Memory B cell (primary cell): ENCODE measurements around the gene RXFP3.

Source experiments
- ATAC-seq: fragments of 150-1000 bp; cut with Tn5 transposase; 2 replicates; pipeline ENCODE4 v1.10.0; 2021; ENCODE audit warnings: low read depth, mild to moderate bottlenecking, moderate library complexity
- DNase-seq, 2 donors: peaks; one replicate each; pipeline ENCODE4 v3.0.0; 2022; ENCODE audit warnings: low spot score in 2 of 2
- H3K27ac Mint-ChIP-seq: one replicate; pipeline ENCODE4 v1.8.0; 2022; ENCODE audit warnings: mild to moderate bottlenecking, moderate library complexity, mixed read lengths
- H3K27me3 Mint-ChIP-seq: one replicate; pipeline ENCODE4 v1.8.0; 2022; ENCODE audit warnings: mixed read lengths
- H3K36me3 Mint-ChIP-seq: one replicate; pipeline ENCODE4 v1.8.0; 2022; ENCODE audit warnings: mild to moderate bottlenecking, mixed read lengths
- H3K4me1 Mint-ChIP-seq: one replicate; pipeline ENCODE4 v1.8.0; 2022; ENCODE audit warnings: mixed read lengths
- H3K4me3 Mint-ChIP-seq: one replicate; pipeline ENCODE4 v1.8.0; 2022; ENCODE audit warnings: mild to moderate bottlenecking, moderate library complexity, mixed read lengths
- H3K9me3 Mint-ChIP-seq: one replicate; pipeline ENCODE4 v1.8.0; 2022; ENCODE audit warnings: mixed read lengths

RXFP3 gene

GRCh38 chr5:33981408-33982162, 45.4 kb downstream of the RXFP3 start:
- H3K4me1 Mint-ChIP-seq: no peaks in the 10 kb centered on the region
- no peaks in the 10 kb centered on the region for H3K36me3 Mint-ChIP-seq
- H3K4me3 Mint-ChIP-seq: no peak overlapping the region
- no peak for ATAC-seq
- H3K9me3 Mint-ChIP-seq: no peaks in the 10 kb centered on the region
- H3K27me3 Mint-ChIP-seq: peaks cover 2% of the 10 kb centered on the region
- H3K27ac Mint-ChIP-seq: no peak overlapping the region
- DNase-seq: no peak

- no peak for DNase-seq
- ATAC-seq: no peak
- Mint-ChIP-seq H3K4me3 (no peak overlapping the region), H3K9me3 (no peaks in the 10 kb centered on the region), H3K27me3 (no peaks in the 10 kb centered on the region), H3K4me1 (no peaks in the 10 kb centered on the region), H3K27ac (no peak overlapping the region), H3K36me3 (peaks cover 14% of the 10 kb centered on the region)
Measured at GRCh38 chr5:33984178-33984577, 48.0 kb downstream of the RXFP3 start.

GRCh38 chr5:33984671-33985124, 48.5 kb downstream of the RXFP3 start, which contains the start of gene SLC45A2:
SLC45A2 (minus strand) TSS chr5:33984693; CDS start chr5:33984583, 110 bp downstream.
- Mint-ChIP-seq H3K27ac (no peak within 1 kb of the TSS), H3K36me3 (peaks cover 16% of the 10 kb centered on the region), H3K9me3 (no peaks in the 10 kb centered on the region), H3K4me1 (no peaks in the 10 kb centered on the region), H3K4me3 (no peak within 1 kb of the TSS), H3K27me3 (no peaks in the 10 kb centered on the region)
- DNase-seq (no peak), ATAC-seq (no peak)

- H3K36me3 Mint-ChIP-seq: peaks cover 16% of the 10 kb centered on the region
- H3K9me3 Mint-ChIP-seq: no peaks in the 10 kb centered on the region
- H3K27ac Mint-ChIP-seq: no peak overlapping the region
- no peaks in the 10 kb centered on the region for H3K4me1 Mint-ChIP-seq
- no peak overlapping the region for H3K4me3 Mint-ChIP-seq
- H3K27me3 Mint-ChIP-seq: no peaks in the 10 kb centered on the region
- no peak for ATAC-seq
- DNase-seq: no peak
Measured at GRCh38 chr5:33985447-33985846, 49.3 kb downstream of the RXFP3 start.
